Islet of Langerhans (tissue), 1 donor: ENCODE results near the gene HES1.
"Not testable (repeated sequence)": the region's sequence is repeated elsewhere in the genome, so short reads cannot be mapped to it uniquely, and the experiment has no call there.

Source experiments
- FAIRE-seq: peaks from one replicate; lab custom pipeline; 2011; peaks lifted over from hg19 to GRCh38; lab: Jason Lieb, UNC

Gene HES1

GRCh38 chr3:194141415-194142155 lies 5.6 kb downstream of the HES1 start:
- peak; percentile 36 for FAIRE-seq

- no peak for FAIRE-seq
Observed at GRCh38 chr3:194142156-194142910, 6.4 kb downstream of the HES1 start.

GRCh38 chr3:194145702-194146101 lies 9.8 kb downstream of the HES1 start:
- no peak for FAIRE-seq

- no peak for FAIRE-seq
Observed at GRCh38 chr3:194147679-194148078, 11.7 kb downstream of the HES1 start.

GRCh38 chr3:194148383-194148782 lies 12.4 kb downstream of the HES1 start:
- no peak for FAIRE-seq

- FAIRE-seq = no peak
Observed at GRCh38 chr3:194150252-194150934, 14.4 kb downstream of the HES1 start.

GRCh38 chr3:194150935-194151302 lies 15.0 kb downstream of the HES1 start:
- not testable (repeated sequence) for FAIRE-seq

GRCh38 chr3:194154346-194154745 lies 18.4 kb downstream of the HES1 start:
- FAIRE-seq = no peak

- FAIRE-seq = no peak
Observed at GRCh38 chr3:194156095-194156494, 20.1 kb downstream of the HES1 start.

- no peak for FAIRE-seq
Observed at GRCh38 chr3:194158942-194159439, 23.0 kb downstream of the HES1 start.

GRCh38 chr3:194160158-194160557 lies 24.2 kb downstream of the HES1 start:
- FAIRE-seq = no peak

- no peak for FAIRE-seq
Observed at GRCh38 chr3:194161131-194162045, 25.4 kb downstream of the HES1 start.

- FAIRE-seq = no peak
Observed at GRCh38 chr3:194162070-194162678, 26.2 kb downstream of the HES1 start.

GRCh38 chr3:194162817-194163584 lies 27.1 kb downstream of the HES1 start:
- no peak for FAIRE-seq

- FAIRE-seq = no peak
Observed at GRCh38 chr3:194163697-194164096, 27.7 kb downstream of the HES1 start.

- peak; percentile 24 for FAIRE-seq
Observed at GRCh38 chr3:194164861-194165260, 28.9 kb downstream of the HES1 start.

- no peak for FAIRE-seq
Observed at GRCh38 chr3:194165271-194166018, 29.5 kb downstream of the HES1 start.

- FAIRE-seq = no peak
Observed at GRCh38 chr3:194166682-194167479, 30.9 kb downstream of the HES1 start.
